GM21390 (cell line): ENCODE measurements around the gene SLC35F5.
A peak's percentile ranks its signal among the peaks of the same experiment; 100 is the strongest.
"Not testable (repeated sequence)": the region's sequence is repeated elsewhere in the genome, so short reads cannot be mapped to it uniquely, and the experiment has no call there.

Experiments used
- ATAC-seq: cut with Tn5 transposase; IDR thresholded peaks from one replicate; pipeline ENCODE4 v1.9.1; 2021; ENCODE audit not compliant: unreplicated experiment

SLC35F5 gene

GRCh38 chr2:113698251-113698650, 58.2 kb downstream of the SLC35F5 start:
- ATAC-seq: not testable (repeated sequence)

- no peak for ATAC-seq
Observed at GRCh38 chr2:113697516-113697915, 58.9 kb downstream of the SLC35F5 start.

GRCh38 chr2:113694438-113694837, 62.0 kb downstream of the SLC35F5 start:
- ATAC-seq: no peak

GRCh38 chr2:113692698-113693428, 63.6 kb downstream of the SLC35F5 start:
- ATAC-seq: peak; percentile 76

- not testable (repeated sequence) for ATAC-seq
Observed at GRCh38 chr2:113690871-113691270, 65.6 kb downstream of the SLC35F5 start.

- no peak for ATAC-seq
Observed at GRCh38 chr2:113686537-113686936, 69.9 kb downstream of the SLC35F5 start.

GRCh38 chr2:113685471-113685870, 71.0 kb downstream of the SLC35F5 start:
- no peak for ATAC-seq

- no peak for ATAC-seq
Observed at GRCh38 chr2:113679457-113679856, 77.0 kb downstream of the SLC35F5 start.

- ATAC-seq: no peak
Observed at GRCh38 chr2:113677330-113677729, 79.1 kb downstream of the SLC35F5 start.

GRCh38 chr2:113676623-113677266, 79.7 kb downstream of the SLC35F5 start:
- ATAC-seq: no peak

GRCh38 chr2:113675875-113676274, 80.6 kb downstream of the SLC35F5 start:
- no peak for ATAC-seq

- ATAC-seq: no peak
Observed at GRCh38 chr2:113672326-113672932, 84.0 kb downstream of the SLC35F5 start.

- ATAC-seq: not testable (repeated sequence)
Observed at GRCh38 chr2:113669013-113669412, 87.4 kb downstream of the SLC35F5 start.

- not testable (repeated sequence) for ATAC-seq
Observed at GRCh38 chr2:113664761-113665533, 91.5 kb downstream of the SLC35F5 start.

GRCh38 chr2:113663285-113664060, 93.0 kb downstream of the SLC35F5 start:
- not testable (repeated sequence) for ATAC-seq
